HepG2 (cell line): Measurements from ENCODE around the gene C2orf76. TPM values are rescaled to one million over a fixed set of nuclear protein-coding genes. Genes with fewer than 3 reads are reported as not detected.

Experiments
- ATAC-seq: fragments of 200-7000 bp; cut with Tn5 transposase; 3 replicates; pipeline ENCODE4 v1.9.1; 2020; ENCODE audit warnings: mild to moderate bottlenecking, moderate library complexity
- BruUV-seq: library from RNA; stranded (reverse); fragments of 400-500 nt; replicated peaks from 2 replicates; lab custom pipeline; 2021; lab: Mats Ljungman, UMichigan
- CTCF ChIA-PET: fragments of 300-600 bp; formaldehyde crosslinking; extraction: SDS; loops from one replicate; lab custom pipeline; 2021; ENCODE audit warnings: low total read pairs, inconsistent platforms, low intra/inter-chr PET ratio; lab: Yijun Ruan, JAX
- POLR2A ChIA-PET: fragments of 350-600 bp; sonication (Branson Sonifier 250); formaldehyde crosslinking; loops from one replicate; lab custom pipeline; 2020; ENCODE audit warnings: antibody characterized with exemption, inconsistent platforms; lab: Yijun Ruan, JAX
- DNase-seq: peaks from one replicate; pipeline ENCODE4 v3.0.0-alpha.2; 2015; ENCODE audit warnings: low spot score
- FAIRE-seq: peaks from 3 replicates; lab custom pipeline; 2011; peaks lifted over from hg19 to GRCh38; lab: Jason Lieb, UNC
- H2AFZ ChIP-seq: one replicate; pipeline ENCODE4 v1.6.1; 2011; ENCODE audit warnings: low read length, inconsistent platforms
- H3K27ac ChIP-seq: fragments of 300-600 bp; 3 replicates; pipeline ENCODE4 v1.8.0; 2011; ENCODE audit warnings: mixed run types, mild to moderate bottlenecking, mixed read lengths, low read length, inconsistent platforms; ENCODE audit not compliant: insufficient read depth; ENCODE audit errors: extremely low read length
- H3K27me3 ChIP-seq, 2 experiments: fragments of 200-600 bp in 1 of 2; 2 replicates in 1 of 2; 3 replicates in 1 of 2; pipeline versions ENCODE4 v1.6.0 to v1.8.0; 2011; ENCODE audit warnings: low read length in 2 of 2, mild to moderate bottlenecking in 2 of 2, moderate library complexity in 2 of 2, inconsistent platforms in 1 of 2; ENCODE audit not compliant: insufficient read depth in 2 of 2, control insufficient read depth in 1 of 2
- H3K36me3 ChIP-seq, 2 experiments: fragments of 200-600 bp in 1 of 2; replicated peaks in 1 of 2; 2 replicates in 1 of 2; 3 replicates in 1 of 2; pipeline versions ENCODE4 v1.5.1 to v1.8.0; 2011; ENCODE audit warnings: low read length in 2 of 2, inconsistent platforms in 1 of 2; ENCODE audit not compliant: insufficient read depth in 2 of 2, control insufficient read depth in 1 of 2
- H3K4me1 ChIP-seq: 2 replicates; pipeline ENCODE4 v1.5.1; 2012; ENCODE audit warnings: low read length, inconsistent platforms; ENCODE audit not compliant: insufficient read depth
- H3K4me2 ChIP-seq: 2 replicates; pipeline ENCODE4 v1.6.0; 2011; ENCODE audit warnings: low read depth, low read length, inconsistent platforms
- H3K4me3 ChIP-seq, 3 experiments: fragments of 200-600 bp in 1 of 3; sonication (generic), shearing (Covaris generic) in 1 of 3; replicated peaks in 1 of 3; 2 replicates each; pipeline ENCODE4 v1.5.1; 2011 to 2016; ENCODE audit warnings: low read length in 3 of 3, inconsistent platforms in 2 of 3, low read depth in 2 of 3, mild to moderate bottlenecking in 2 of 3, control low read depth in 1 of 3, mixed read lengths in 1 of 3; ENCODE audit not compliant: insufficient read depth in 1 of 3
- H3K79me2 ChIP-seq: one replicate; pipeline ENCODE4 v1.6.1; 2011; ENCODE audit warnings: low read length, inconsistent platforms; ENCODE audit not compliant: insufficient read depth
- H3K9ac ChIP-seq: 2 replicates; pipeline ENCODE4 v1.6.0; 2011; ENCODE audit warnings: mild to moderate bottlenecking, low read depth, low read length, inconsistent platforms; ENCODE audit not compliant: insufficient read depth
- H3K9me3 ChIP-seq: 2 replicates; pipeline ENCODE4 v1.5.1; 2012; ENCODE audit warnings: mild to moderate bottlenecking, low read length
- H4K20me1 ChIP-seq: 2 replicates; pipeline ENCODE4 v1.6.0; 2011; ENCODE audit warnings: inconsistent platforms, mild to moderate bottlenecking, low read length, moderate library complexity; ENCODE audit not compliant: insufficient read depth
- BRCA1 ChIP-seq: sonication (generic); formaldehyde crosslinking; IDR thresholded peaks from 2 replicates; pipeline ENCODE4 v1.4.0; 2020; ENCODE audit warnings: missing genetic modification reagents
- CSRNP1 ChIP-seq: sonication (generic); formaldehyde crosslinking; IDR thresholded peaks from 2 replicates; pipeline ENCODE4 v1.8.1; 2023; ENCODE audit warnings: mild to moderate bottlenecking, missing genetic modification reagents
- DNMT3B ChIP-seq: conservative IDR thresholded peaks from 2 replicates; pipeline ENCODE4 v1.6.1; 2016; ENCODE audit warnings: missing biosample characterization, control low read depth
- ELF3 ChIP-seq: IDR thresholded peaks from 2 replicates; pipeline ENCODE4 v1.6.1; 2016; ENCODE audit warnings: missing genetic modification reagents, missing compliant biosample characterization
- HMGA1 ChIP-seq: sonication (generic); formaldehyde crosslinking; conservative IDR thresholded peaks from 2 replicates; pipeline ENCODE4 v1.4.0; 2020; ENCODE audit warnings: missing genetic modification reagents
- KAT8 ChIP-seq: IDR thresholded peaks from 2 replicates; pipeline ENCODE4 v1.6.1; 2016; ENCODE audit warnings: missing genetic modification reagents, missing compliant biosample characterization
- MAFF ChIP-seq: IDR thresholded peaks from 2 replicates; pipeline ENCODE4 v1.6.1; 2011; ENCODE audit warnings: low read depth, low read length, improper control_type of control experiment
- PHF20 ChIP-seq: sonication (generic); formaldehyde crosslinking; IDR thresholded peaks from 2 replicates; pipeline ENCODE4 v1.5.0; 2020; ENCODE audit warnings: mild to moderate bottlenecking, missing genetic modification reagents
- RBM39 ChIP-seq: fragments of 200-400 bp; formaldehyde crosslinking; IDR thresholded peaks from one replicate; pipeline ENCODE4 v1.6.1; 2018; ENCODE audit warnings: antibody characterized with exemption, mild to moderate bottlenecking, low read depth, low read length; ENCODE audit not compliant: poor library complexity, severe bottlenecking
- SMAD3 ChIP-seq: sonication (generic); formaldehyde crosslinking; IDR thresholded peaks from 2 replicates; pipeline ENCODE4 v1.4.0; 2020; ENCODE audit warnings: missing genetic modification reagents
- SMARCE1 ChIP-seq: fragments of 450-650 bp; IDR thresholded peaks from 2 replicates; pipeline ENCODE4 v1.6.1; 2017; ENCODE audit warnings: borderline replicate concordance
- TAF15 ChIP-seq: fragments of 200-400 bp; formaldehyde crosslinking; IDR thresholded peaks from one replicate; pipeline ENCODE4 v1.6.1; 2018; ENCODE audit warnings: mild to moderate bottlenecking, low read depth, low read length; ENCODE audit not compliant: poor library complexity, severe bottlenecking
- ZBTB33 ChIP-seq: sonication (generic); formaldehyde crosslinking; IDR thresholded peaks from 2 replicates; pipeline ENCODE4 v1.4.0; 2020; ENCODE audit warnings: missing genetic modification reagents
- ZBTB7B ChIP-seq: sonication (generic); formaldehyde crosslinking; IDR thresholded peaks from 2 replicates; pipeline ENCODE4 v1.4.0; 2020; ENCODE audit warnings: missing genetic modification reagents
- ZMYM2 ChIP-seq: sonication (generic); formaldehyde crosslinking; IDR thresholded peaks from 2 replicates; pipeline ENCODE4 v1.8.0; 2022; ENCODE audit warnings: mild to moderate bottlenecking, missing genetic modification reagents
- ZNF264 ChIP-seq: sonication (generic); formaldehyde crosslinking; IDR thresholded peaks from 2 replicates; pipeline ENCODE4 v1.4.0; 2020; ENCODE audit warnings: missing genetic modification reagents
- ZNF501 ChIP-seq: sonication (generic); formaldehyde crosslinking; IDR thresholded peaks from 2 replicates; pipeline ENCODE4 v1.5.1; 2020; ENCODE audit warnings: mild to moderate bottlenecking, moderate library complexity, missing genetic modification reagents
- ZNF547 ChIP-seq: sonication (generic); formaldehyde crosslinking; IDR thresholded peaks from 2 replicates; pipeline ENCODE4 v1.5.1; 2020; ENCODE audit warnings: mild to moderate bottlenecking, missing genetic modification reagents
- ZNF567 ChIP-seq: sonication (generic); formaldehyde crosslinking; IDR thresholded peaks from 2 replicates; pipeline ENCODE4 v1.8.1; 2023; ENCODE audit warnings: mild to moderate bottlenecking, missing genetic modification reagents, borderline replicate concordance
- ZNF781 ChIP-seq: sonication (generic); formaldehyde crosslinking; IDR thresholded peaks from 2 replicates; pipeline ENCODE4 v1.5.1; 2020; ENCODE audit warnings: borderline replicate concordance, mild to moderate bottlenecking, missing genetic modification reagents; ENCODE audit errors: not compliant biosample characterization
- WGBS: methylation state at CpG from one replicate; pipeline ENCODE4 v1.1.6; 2017; ENCODE audit warnings: low lambda C conversion rate; 5-methylcytosine and 5-hydroxymethylcytosine counted together
- in situ Hi-C: cut with HindIII; loops from 2 replicates; pipeline ENCODE4 v1.10.0; 2017; ENCODE audit warnings: low pct_unique_long_range_greater_than_20kb; ENCODE audit not compliant: extremely low pct_ligation_motif_present
- intact Hi-C: fragments of 100-400 bp; cut with micrococcal nuclease; formaldehyde crosslinking; loops from one replicate; pipeline ENCODE4 v1.10.0; 2022; ENCODE audit not compliant: unreplicated experiment
- polyA plus RNA-seq, 8 experiments: library from polyadenylated mRNA; depleted of rRNA in 3 of 8; stranded (reverse) in 7 of 8; unstranded in 1 of 8; fragments of >200 nt; fragmentation: Illumina TruSeq in 4 of 8; extraction: Trizol in 4 of 8; gene quantifications; 2 replicates each; pipeline versions ENCODE4 v1.2.1 to v1.2.3, GENCODE V29; 2011 to 2016; ENCODE audit warnings: low read depth in 4 of 8, missing spikeins in 1 of 8, mixed read lengths in 1 of 8; ENCODE audit not compliant: insufficient read depth in 1 of 8
- total RNA-seq, 5 experiments: library from RNA; depleted of rRNA; stranded (reverse); fragments of >200 nt; fragmentation: Illumina TruSeq; extraction: Trizol; gene quantifications; 2 replicates each; pipeline ENCODE4 v1.2.3, GENCODE V29; 2016; ENCODE audit warnings: low read depth in 1 of 5

Gene C2orf76
- total and polyA plus RNA-seq, 2 of the 13 experiments (the other 11 are each of a cell fraction or from before 2014, with no cell fraction given) = 7.7 to 8.5 TPM

GRCh38 chr2:119408221-119408619 lies 41.6 kb upstream of the C2orf76 start (continued):
- TF ChIP-seq HMGA1 (CRISPR knock-in tag) (no peak), MAFF (peak; percentile 83), ZNF501 (CRISPR knock-in tag) (0 out of 2 replicates have a peak, but pooled peaks have one; percentile 41), ELF3 (peak; percentile 9; the same call in 1 of the 2 replicates), ZMYM2 (CRISPR knock-in tag) (no peak), SMARCE1 (no peak), RBM39 (no peak), BRCA1 (no peak), ZNF567 (CRISPR knock-in tag) (no peak), CSRNP1 (no peak), ZNF264 (CRISPR knock-in tag) (0 out of 2 replicates have a peak, but pooled peaks have one; percentile 5)

- in situ Hi-C loops (loop anchor here (5.0 kb wide), 2 partner anchors 70 to 255 kb away; no protein-coding TSS in a partner anchor), intact Hi-C loops (loop anchor here (1.0 kb wide), 2 partner anchors 69 to 253 kb away; no protein-coding TSS in a partner anchor)
- 43% methylated on average over 7 of the region's 7 CpGs for WGBS
- no peaks in the 10 kb centered on the region for H4K20me1 ChIP-seq
- no peaks in the 10 kb centered on the region for H3K79me2 ChIP-seq
- ATAC-seq (peak; percentile 84), FAIRE-seq (peak; percentile 54), DNase-seq (peak; percentile 73)
- H3K9ac ChIP-seq = no peak overlapping the region
- ChIA-PET CTCF (interaction anchor here (1.5 to 6.1 kb wide), 2 partner anchors 68 to 252 kb away, joined by 6 to 159 read pairs; no protein-coding TSS in a partner anchor), POLR2A (interaction anchor here (0.9 kb wide), 1 partner anchor 69 kb away, joined by 3 read pairs; no protein-coding TSS in a partner anchor)
- no peaks in the 10 kb centered on the region for H3K36me3 ChIP-seq
- H3K4me3 ChIP-seq = no peak overlapping the region
- peaks cover 32% of the 10 kb centered on the region for H3K4me1 ChIP-seq
- no peak overlapping the region for H2AFZ ChIP-seq
- no TSS peak for BruUV-seq
- no peak overlapping the region for H3K27ac ChIP-seq
- H3K9me3 ChIP-seq = no peaks in the 10 kb centered on the region
- H3K4me2 ChIP-seq = peak overlapping the region; percentile 34; the same call in 1 of the 2 replicates
- H3K27me3 ChIP-seq = no peaks in the 10 kb centered on the region
- peak; percentile 29; the same call in 1 of the 2 replicates for TF ChIP-seq ZBTB7B (CRISPR knock-in tag)
- TF ChIP-seq ZBTB33 (CRISPR knock-in tag) = no peak
- TF ChIP-seq KAT8 (CRISPR knock-in tag) = peak; percentile 25
- peak; percentile 81 for TF ChIP-seq ZNF501 (CRISPR knock-in tag)
- no peak for TF ChIP-seq ZNF781 (CRISPR knock-in tag)
- TF ChIP-seq PHF20 = no peak
- TF ChIP-seq DNMT3B (CRISPR knock-in tag) = peak; percentile 71; the same call in 1 of the 2 replicates
- 0 out of 2 replicates have a peak, but pooled peaks have one; percentile 52 for TF ChIP-seq ZNF547 (CRISPR knock-in tag)
- no peak for TF ChIP-seq TAF15
- 0 out of 2 replicates have a peak, but pooled peaks have one; percentile 43 for TF ChIP-seq SMAD3 (CRISPR knock-in tag)
Measured at GRCh38 chr2:119407430-119408220, 41.0 kb upstream of the C2orf76 start.
